ENCODE data around the gene SSTR3.
"Not testable (repeated sequence)": the region's sequence is repeated elsewhere in the genome, so short reads cannot be mapped to it uniquely, and the experiment has no call there.

The SSTR3 gene

GRCh38 chr22:37211075-37211865 lies 1.0 kb downstream of the SSTR3 start:
- no peak for DNase-seq (ENCODE audit: low spot score)

DNA sequence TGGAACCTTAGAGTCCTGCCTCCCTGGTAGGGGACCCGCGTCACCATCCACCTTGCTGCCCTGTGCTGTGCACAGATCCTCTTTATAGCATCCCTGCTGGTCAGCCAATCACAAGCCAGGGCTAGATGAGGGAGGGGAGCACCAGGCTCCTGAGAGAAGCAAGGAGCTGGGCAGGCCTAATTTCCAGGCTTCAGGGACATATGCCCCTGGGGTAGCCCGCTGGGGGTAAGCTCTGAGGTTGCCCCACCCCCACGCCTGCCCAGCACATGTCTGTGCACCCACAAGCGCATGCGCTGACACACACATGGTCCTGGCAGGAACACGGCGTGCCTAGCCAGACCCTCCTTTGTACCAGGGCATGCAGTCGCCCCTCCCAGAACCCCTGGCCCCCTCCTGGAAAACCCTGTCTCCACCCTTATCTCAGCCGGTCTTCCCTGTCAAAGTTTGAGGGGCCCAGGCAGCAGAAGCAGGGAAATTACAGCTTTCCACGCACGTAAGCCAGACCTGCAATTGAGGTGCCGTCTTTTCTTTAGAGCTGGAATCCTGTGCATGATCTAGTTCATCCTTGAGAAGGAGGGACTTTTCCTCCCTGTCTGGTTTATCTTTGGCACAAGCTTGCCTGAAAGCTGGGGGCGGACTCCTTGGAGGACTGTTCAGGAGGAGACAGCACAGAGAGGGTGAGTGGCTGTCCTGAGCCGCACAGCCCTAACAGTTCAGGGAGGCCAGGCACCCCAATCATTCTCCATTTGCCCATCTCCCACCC lies 2.1 kb downstream of the SSTR3 start:
- no peak for DNase-seq (ENCODE audit: low spot score)

- DNase-seq (ENCODE audit: low spot score): no peak
Observed at GRCh38 chr22:37209140-37209845, 3.0 kb downstream of the SSTR3 start.

GRCh38 chr22:37208401-37209139 lies 3.7 kb downstream of the SSTR3 start:
- DNase-seq (ENCODE audit: low spot score): no peak

DNA sequence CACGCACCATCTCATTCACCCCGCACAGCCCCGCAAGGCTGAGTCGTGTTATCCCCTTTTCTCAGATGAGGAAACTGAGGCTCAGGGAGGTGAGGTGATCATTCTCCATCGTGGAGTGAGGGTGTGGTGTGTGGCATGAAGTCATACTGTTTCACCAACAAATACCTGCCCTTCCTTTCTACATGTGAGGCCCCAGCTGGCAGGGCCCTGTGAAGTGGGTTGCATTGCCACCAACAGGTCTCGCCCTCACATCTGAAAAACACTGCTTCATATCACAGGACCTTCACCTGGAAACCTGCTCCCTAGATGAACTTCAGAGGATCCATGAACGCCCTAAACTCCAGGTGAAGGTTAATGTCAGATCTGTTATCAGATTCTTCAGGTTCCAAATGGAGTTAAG lies 4.3 kb downstream of the SSTR3 start:
- no peak for DNase-seq (ENCODE audit: low spot score)

DNA sequence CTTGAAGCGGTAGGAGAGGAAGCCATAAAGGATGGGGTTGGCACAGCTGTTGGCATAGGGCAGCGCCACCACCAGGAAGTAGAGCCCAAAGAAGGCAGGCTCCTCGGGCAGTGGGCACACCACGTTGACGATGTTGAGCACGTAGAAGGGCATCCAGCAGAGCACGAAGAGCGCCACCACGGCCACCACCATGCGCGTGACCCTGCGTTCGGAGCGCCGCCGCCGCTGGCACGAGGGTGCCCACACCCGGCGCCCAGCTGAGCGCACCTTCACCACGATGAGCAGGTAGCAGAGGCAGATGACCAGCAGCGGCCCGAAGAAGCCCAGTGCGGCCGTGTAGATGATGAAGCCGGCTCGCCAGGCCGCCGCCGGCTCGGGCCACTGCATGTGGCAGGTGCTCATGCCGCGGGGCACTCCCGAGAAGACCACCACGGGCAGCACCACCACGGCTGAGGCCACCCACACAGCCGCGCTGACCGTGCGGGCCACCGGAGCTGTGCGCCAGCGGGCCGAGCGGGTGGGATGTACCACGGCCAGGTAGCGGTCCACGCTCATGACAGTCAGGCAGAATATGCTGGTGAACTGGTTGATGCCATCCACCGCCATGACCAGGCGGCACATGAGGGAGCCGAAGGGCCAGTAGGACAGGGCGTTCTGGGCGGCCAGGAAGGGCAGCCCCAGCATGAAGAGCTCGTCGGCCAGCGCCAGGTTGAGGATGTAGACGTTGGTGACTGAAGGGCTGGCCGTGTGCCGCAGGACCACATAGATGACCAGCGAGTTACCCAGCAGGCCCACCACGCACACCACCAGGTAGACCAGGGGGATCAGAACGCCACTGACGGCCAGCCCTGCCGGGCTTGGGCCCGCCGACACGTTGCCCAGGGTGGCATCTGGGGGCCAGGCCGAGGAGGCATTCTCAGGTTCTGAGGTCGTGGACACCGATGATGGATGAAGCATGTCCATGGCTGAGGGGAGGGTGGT lies 5.1 kb downstream of the SSTR3 start:
- DNase-seq (ENCODE audit: low spot score): no peak

DNA sequence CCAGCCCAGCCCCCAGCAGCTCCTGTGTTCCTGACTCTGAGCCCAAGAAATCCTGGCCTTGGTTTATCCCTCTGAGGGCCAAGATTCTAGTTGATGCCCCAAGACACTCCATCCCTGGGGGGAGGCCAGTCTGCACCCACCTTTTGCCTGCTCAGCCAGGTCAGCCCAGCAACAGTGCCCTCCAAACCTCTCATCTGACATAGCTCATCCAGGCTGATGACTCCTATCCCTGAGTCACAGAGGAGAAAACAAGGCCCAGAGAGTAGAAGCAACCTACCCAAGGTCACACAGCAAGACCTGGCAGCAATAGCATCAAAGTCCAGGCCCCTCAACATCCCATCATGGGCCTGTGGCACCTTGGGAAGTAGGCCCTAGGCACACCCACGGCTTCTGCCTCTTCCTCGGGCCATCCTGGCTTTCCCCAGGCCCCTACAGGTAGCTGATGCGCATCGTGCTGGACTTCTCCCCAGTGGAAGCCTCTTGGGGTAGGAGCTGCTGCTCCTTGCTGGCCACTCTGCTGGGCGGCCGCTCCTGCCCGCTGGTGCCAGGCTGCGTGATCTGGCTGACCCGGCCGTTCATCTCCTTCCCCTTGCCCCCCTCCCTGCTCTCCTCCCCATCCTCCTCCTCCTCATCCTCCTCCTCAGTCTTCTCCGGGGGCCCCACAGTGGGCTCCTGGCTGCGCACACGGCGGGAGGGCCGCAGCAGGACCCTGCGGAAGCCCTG lies 6.0 kb downstream of the SSTR3 start:
- no peak for DNase-seq (ENCODE audit: low spot score)

DNA sequence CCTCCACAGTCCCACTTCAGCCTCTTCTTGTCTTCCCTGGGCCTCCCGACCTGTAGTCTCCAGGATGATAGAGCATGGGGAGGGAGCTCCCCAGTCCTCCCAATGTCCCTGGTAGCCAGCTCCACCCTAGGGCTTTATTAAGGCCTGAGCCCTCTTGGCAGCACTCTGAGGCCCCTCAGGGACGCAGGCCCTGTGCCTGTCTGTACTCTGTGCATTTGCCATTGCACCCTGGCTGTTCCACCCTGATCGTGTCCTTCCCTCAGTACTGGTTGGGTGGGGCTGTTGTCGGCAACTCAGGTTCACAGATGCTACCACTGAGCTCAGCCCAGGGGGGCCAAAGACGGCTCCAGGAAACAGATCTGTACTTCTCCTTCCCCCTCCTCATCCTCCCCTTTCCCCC lies 7.2 kb downstream of the SSTR3 start:
- DNase-seq (ENCODE audit: low spot score): no peak

- DNase-seq (ENCODE audit: low spot score): no peak
Observed at GRCh38 chr22:37204045-37204655, 8.1 kb downstream of the SSTR3 start.

GRCh38 chr22:37203354-37204044 lies 8.8 kb downstream of the SSTR3 start:
- no peak for DNase-seq (ENCODE audit: low spot score)

DNA sequence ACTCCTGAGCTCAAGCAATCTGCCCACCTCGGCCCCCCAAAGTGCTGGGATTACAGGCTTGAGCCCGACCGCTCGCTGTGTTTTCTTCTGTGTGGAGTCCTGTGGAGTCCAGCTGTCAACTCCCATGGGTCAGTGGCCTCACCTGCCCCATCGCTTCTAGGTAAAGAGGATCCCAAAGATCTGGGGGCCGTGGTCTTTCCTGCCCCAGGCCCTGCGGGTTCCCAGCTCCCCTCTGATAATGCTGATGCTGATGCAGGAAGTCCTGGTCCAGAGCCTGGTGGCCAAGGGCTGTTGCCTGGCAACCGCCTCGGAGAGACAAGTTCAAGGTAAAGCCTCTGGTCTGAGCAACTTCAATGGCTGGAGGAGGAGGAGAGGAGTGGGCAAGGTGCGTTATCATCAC lies 9.6 kb downstream of the SSTR3 start:
- DNase-seq (ENCODE audit: low spot score): no peak

- DNase-seq (ENCODE audit: low spot score): no peak
Observed at GRCh38 chr22:37202001-37202555, 10.2 kb downstream of the SSTR3 start.

GRCh38 chr22:37201443-37201820 lies 10.8 kb downstream of the SSTR3 start:
- not testable (repeated sequence) for DNase-seq (ENCODE audit: low spot score)

- no peak for DNase-seq (ENCODE audit: low spot score)
Observed at GRCh38 chr22:37199760-37200108, 12.5 kb downstream of the SSTR3 start.

DNA sequence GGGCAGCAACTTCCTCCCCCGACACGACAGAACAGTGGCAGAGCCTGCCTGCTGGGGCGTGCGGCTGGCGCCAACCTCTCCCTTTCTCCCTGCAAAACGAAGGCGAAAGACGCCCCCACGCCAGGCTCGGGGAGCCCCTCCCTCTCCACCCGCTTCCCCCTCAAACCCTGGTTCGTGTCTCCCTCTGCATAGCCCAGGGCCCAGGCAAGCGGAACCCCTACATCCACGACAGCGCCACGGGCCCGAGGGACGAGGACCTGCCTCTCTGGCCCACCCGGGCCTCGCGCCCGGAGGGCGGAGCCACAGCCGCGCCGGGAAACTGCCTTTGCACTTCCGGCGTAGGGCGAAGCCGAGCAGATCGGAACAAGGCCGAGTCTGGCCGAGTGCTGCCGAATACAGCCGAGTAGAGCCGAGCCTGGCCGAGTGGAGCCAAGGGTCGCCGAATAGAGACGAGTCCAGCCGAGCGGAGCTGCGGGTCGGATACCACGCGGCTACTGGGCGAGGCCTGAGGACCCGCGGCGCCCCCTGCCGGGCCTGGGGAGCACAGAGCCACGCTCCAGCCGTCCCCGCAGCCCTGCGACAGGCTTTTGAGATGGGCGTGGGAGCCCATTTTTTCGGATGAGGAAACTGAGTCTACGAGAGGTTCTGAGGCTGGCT lies 13.0 kb downstream of the SSTR3 start:
- peak; percentile 97 for DNase-seq (ENCODE audit: low spot score)

DNA sequence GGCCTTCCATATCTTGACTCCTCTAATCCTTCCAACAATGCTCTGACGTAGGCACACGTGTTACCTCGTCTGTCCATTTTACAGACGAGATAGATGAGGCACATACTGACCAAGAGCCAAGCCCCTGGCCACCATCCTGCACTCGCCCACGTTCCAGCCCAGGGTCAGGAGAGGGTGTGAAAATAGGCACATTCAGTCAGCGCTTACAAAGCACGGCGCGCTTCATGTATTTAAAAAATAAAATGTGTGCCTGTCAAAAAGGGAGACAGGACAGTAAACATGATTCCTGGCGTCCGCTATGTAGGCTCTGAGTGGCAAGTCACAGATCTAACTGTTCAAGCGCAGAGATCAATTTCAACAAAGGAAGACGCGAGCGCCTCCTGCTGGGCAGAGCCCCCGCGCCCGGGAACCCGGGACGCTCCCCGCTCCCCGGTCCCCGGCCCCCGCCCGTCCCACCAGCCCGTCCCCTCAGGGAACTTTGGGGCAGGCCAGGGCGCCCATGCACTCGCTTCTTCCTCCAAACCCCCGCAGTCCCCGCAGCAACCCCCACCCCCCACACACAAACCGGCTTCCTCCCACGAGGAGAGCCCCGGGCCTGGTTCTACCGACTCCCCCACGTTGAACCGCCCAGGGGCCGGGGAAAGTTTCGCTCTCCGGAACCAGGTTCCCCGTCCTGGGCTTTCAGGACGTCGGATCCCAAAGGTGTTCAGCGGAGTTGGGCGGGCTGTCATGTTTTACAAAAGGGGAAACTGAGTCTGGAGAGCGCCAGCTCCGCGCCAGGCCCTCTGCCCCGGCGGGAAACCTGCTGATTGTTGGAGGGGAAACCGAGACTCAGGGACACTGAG lies 13.8 kb downstream of the SSTR3 start:
- peak; percentile 52 for DNase-seq (ENCODE audit: low spot score)
